Neural progenitor cell (in vitro differentiated cells): ENCODE measurements around the gene JMJD6.

Source experiments
- EZH2 ChIP-seq: fragments of 200-600 bp; sonication (generic); IDR thresholded peaks from 2 replicates; pipeline ENCODE4 v1.6.1; 2017; ENCODE audit warnings: antibody characterized with exemption, mild to moderate bottlenecking, moderate library complexity
- TF ChIP-seq, protein P1 (sequence below): fragments of 200-600 bp; sonication (generic); IDR thresholded peaks from 2 replicates; pipeline ENCODE4 v1.5.1; 2017; ENCODE audit warnings: antibody characterized with exemption, mild to moderate bottlenecking

GRCh38 chr17:76690596-76691280 lies 35.7 kb downstream of the JMJD6 start:
- TF ChIP-seq, protein P1, sequence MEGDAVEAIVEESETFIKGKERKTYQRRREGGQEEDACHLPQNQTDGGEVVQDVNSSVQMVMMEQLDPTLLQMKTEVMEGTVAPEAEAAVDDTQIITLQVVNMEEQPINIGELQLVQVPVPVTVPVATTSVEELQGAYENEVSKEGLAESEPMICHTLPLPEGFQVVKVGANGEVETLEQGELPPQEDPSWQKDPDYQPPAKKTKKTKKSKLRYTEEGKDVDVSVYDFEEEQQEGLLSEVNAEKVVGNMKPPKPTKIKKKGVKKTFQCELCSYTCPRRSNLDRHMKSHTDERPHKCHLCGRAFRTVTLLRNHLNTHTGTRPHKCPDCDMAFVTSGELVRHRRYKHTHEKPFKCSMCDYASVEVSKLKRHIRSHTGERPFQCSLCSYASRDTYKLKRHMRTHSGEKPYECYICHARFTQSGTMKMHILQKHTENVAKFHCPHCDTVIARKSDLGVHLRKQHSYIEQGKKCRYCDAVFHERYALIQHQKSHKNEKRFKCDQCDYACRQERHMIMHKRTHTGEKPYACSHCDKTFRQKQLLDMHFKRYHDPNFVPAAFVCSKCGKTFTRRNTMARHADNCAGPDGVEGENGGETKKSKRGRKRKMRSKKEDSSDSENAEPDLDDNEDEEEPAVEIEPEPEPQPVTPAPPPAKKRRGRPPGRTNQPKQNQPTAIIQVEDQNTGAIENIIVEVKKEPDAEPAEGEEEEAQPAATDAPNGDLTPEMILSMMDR = no peak
- no peak for TF ChIP-seq EZH2
